Gastroesophageal sphincter (tissue), 3 donors: ENCODE data around the gene ACSM3.
A peak's percentile ranks its signal among the peaks of the same experiment; 100 is the strongest.

Source experiments
- POLR2A ChIP-seq, 2 donors: fragments of 450-650 bp; IDR thresholded peaks; one replicate each; pipeline ENCODE4 v1.6.1; 2017; ENCODE audit warnings: antibody characterized with exemption in 2 of 2, mild to moderate bottlenecking in 2 of 2, moderate library complexity in 1 of 2
- POLR2AphosphoS5 ChIP-seq: sonication (generic); formaldehyde crosslinking; IDR thresholded peaks from one replicate; pipeline ENCODE4 v1.6.1; 2017; ENCODE audit warnings: antibody characterized with exemption
- TF ChIP-seq, protein P1 (sequence below), 4 experiments: fragments of 200-600 bp in 2 of 4; fragments of 450-650 bp in 2 of 4; sonication (generic) in 1 of 4; IDR thresholded peaks; one replicate each; pipeline ENCODE4 v1.5.1; 2017 to 2019; ENCODE audit warnings: antibody characterized with exemption in 4 of 4, mild to moderate bottlenecking in 2 of 4, moderate library complexity in 2 of 4

- TF ChIP-seq, protein P1, sequence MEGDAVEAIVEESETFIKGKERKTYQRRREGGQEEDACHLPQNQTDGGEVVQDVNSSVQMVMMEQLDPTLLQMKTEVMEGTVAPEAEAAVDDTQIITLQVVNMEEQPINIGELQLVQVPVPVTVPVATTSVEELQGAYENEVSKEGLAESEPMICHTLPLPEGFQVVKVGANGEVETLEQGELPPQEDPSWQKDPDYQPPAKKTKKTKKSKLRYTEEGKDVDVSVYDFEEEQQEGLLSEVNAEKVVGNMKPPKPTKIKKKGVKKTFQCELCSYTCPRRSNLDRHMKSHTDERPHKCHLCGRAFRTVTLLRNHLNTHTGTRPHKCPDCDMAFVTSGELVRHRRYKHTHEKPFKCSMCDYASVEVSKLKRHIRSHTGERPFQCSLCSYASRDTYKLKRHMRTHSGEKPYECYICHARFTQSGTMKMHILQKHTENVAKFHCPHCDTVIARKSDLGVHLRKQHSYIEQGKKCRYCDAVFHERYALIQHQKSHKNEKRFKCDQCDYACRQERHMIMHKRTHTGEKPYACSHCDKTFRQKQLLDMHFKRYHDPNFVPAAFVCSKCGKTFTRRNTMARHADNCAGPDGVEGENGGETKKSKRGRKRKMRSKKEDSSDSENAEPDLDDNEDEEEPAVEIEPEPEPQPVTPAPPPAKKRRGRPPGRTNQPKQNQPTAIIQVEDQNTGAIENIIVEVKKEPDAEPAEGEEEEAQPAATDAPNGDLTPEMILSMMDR (IDR thresholded peaks at IDR 0.05), result peak in 3 of 4 experiments; percentile 10 to 30 (median 16)
- TF ChIP-seq POLR2AphosphoS5, result no peak
- TF ChIP-seq POLR2A (IDR thresholded peaks at IDR 0.05), result no peak
Measured at GRCh38 chr16:20740007-20740883, 23.6 kb upstream of the ACSM3 start.
